HUES64 (cell line): ENCODE data around the gene ANK3.

Experiments used
- H3K27ac ChIP-seq: 2 replicates; pipeline ENCODE4 v1.7.0; 2013; ENCODE audit warnings: low read depth, low read length, inconsistent platforms
- H3K27me3 ChIP-seq: 2 replicates; pipeline ENCODE4 v1.6.1; 2013; ENCODE audit warnings: mild to moderate bottlenecking, low read length; ENCODE audit not compliant: insufficient read depth
- H3K36me3 ChIP-seq: 2 replicates; pipeline ENCODE4 v1.6.1; 2013; ENCODE audit warnings: mild to moderate bottlenecking, low read length; ENCODE audit not compliant: insufficient read depth
- H3K4me1 ChIP-seq: 2 replicates; pipeline ENCODE4 v1.6.1; 2013; ENCODE audit warnings: mild to moderate bottlenecking, low read length, moderate library complexity; ENCODE audit not compliant: insufficient read depth
- H3K4me3 ChIP-seq: 2 replicates; pipeline ENCODE4 v1.5.1; 2013; ENCODE audit warnings: mild to moderate bottlenecking, low read length, moderate library complexity
- H3K9ac ChIP-seq: 2 replicates; pipeline ENCODE4 v1.6.1; 2013; ENCODE audit warnings: mild to moderate bottlenecking, low read depth, low read length
- H3K9me3 ChIP-seq: 2 replicates; pipeline ENCODE4 v1.6.1; 2013; ENCODE audit warnings: low read depth, low read length; ENCODE audit not compliant: insufficient read depth
- WGBS: fragments of 150-250, 120-280 bp; methylation state at CpG from one replicate; pipeline ENCODE4 v1.1.7; 2013; ENCODE audit warnings: missing lambda C conversion rate; 5-methylcytosine and 5-hydroxymethylcytosine counted together

ANK3 gene

DNA sequence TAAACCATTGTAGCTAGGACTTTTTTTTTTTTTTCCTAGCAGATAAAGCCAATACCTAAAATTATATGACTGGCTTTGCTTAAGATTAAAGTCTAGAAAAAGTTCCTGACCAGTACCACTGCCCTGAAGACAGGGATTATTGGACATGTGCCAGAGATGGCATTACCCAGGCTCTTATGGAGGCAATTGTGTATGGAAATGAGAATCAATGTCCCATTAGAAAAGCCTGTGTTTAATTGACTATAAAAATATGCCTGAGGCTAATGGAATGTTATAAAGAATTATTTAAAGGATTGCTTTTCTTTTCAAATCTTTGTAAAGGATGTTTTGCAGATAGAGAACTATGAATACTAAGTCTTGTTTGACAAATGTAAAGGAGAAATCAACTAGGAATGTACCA, 196.7 kb downstream of the ANK3 start:
- no peak overlapping the region for H3K27ac ChIP-seq
- no peaks in the 10 kb centered on the region; the same call in 1 of the 2 replicates for H3K36me3 ChIP-seq
- peaks cover 2% of the 10 kb centered on the region; the same call in 1 of the 2 replicates for H3K9me3 ChIP-seq
- H3K4me3 ChIP-seq = no peak overlapping the region
- no peaks in the 10 kb centered on the region for H3K4me1 ChIP-seq
- H3K27me3 ChIP-seq = no peaks in the 10 kb centered on the region
- no peak overlapping the region for H3K9ac ChIP-seq

- WGBS = 75% methylated on average over 1 of the region's 1 CpG
- Histone ChIP-seq H3K36me3 (no peaks in the 10 kb centered on the region), H3K9ac (no peak overlapping the region), H3K27me3 (no peaks in the 10 kb centered on the region), H3K4me3 (no peak overlapping the region), H3K27ac (no peak overlapping the region), H3K4me1 (0 out of 2 replicates have a peak, but pooled peaks cover 4% of the 10 kb centered on the region), H3K9me3 (peaks cover 2% of the 10 kb centered on the region; the same call in 1 of the 2 replicates)
Measured at GRCh38 chr10:60189861-60190475, 199.7 kb downstream of the ANK3 start.

GRCh38 chr10:60188548-60188947, 201.1 kb downstream of the ANK3 start:
- no peak overlapping the region for H3K4me3 ChIP-seq
- WGBS = 89% methylated on average over 1 of the region's 1 CpG
- peaks cover 2% of the 10 kb centered on the region; the same call in 1 of the 2 replicates for H3K9me3 ChIP-seq
- H3K4me1 ChIP-seq = 0 out of 2 replicates have a peak, but pooled peaks cover 4% of the 10 kb centered on the region
- no peak overlapping the region for H3K9ac ChIP-seq
- no peak overlapping the region for H3K27ac ChIP-seq
- no peaks in the 10 kb centered on the region for H3K27me3 ChIP-seq
- H3K36me3 ChIP-seq = no peaks in the 10 kb centered on the region

GRCh38 chr10:60187691-60188090, 202.0 kb downstream of the ANK3 start:
- no CpG with 5 or more reads among the region's 1 CpG for WGBS

DNA sequence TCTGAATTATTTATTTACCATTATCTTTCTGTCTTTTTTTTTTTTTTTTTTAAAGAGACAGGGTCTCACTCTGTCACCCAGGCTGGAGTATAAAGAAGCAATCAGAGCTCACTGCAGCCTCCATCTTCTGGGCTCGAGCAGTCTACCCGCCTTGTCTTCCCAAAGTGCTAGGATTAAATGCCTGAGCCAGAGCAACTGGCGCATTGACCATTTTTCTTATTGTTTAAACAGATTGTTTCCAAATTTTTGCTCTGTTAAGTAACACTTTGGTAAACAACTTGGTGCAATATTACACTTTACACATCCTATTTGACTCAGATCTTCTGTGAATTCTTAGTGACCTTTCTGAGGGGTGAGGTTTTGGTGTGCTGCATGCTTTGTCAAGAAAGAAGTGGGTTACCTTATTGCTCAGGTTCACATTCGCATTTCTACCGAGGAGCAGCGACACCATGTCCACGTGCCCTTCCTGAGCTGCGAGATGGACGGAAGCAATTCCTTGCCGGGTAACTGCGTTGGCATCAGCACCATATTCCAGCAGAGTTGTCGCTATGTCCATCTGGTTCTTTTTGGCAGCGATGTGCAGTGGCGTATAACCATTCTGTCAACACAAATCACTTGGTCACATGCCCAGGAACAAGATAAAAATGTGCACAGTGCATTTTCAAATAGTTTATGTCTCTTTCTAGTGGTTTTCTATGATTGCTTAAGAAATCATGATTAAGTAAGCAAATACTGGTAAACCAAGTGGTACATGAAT, 203.2 kb downstream of the ANK3 start:
- Histone ChIP-seq H3K36me3 (no peaks in the 10 kb centered on the region), H3K4me3 (no peak overlapping the region), H3K27me3 (no peaks in the 10 kb centered on the region), H3K9me3 (peaks cover 2% of the 10 kb centered on the region; the same call in 1 of the 2 replicates), H3K9ac (no peak overlapping the region), H3K27ac (no peak overlapping the region), H3K4me1 (0 out of 2 replicates have a peak, but pooled peaks cover 4% of the 10 kb centered on the region)
- WGBS = 95% methylated on average over 14 of the region's 14 CpGs

More at GRCh38 chr10:60187691-60188090, 202.0 kb downstream of the ANK3 start:
- no peaks in the 10 kb centered on the region for H3K27me3 ChIP-seq
- no peak overlapping the region for H3K4me3 ChIP-seq
- 0 out of 2 replicates have a peak, but pooled peaks cover 4% of the 10 kb centered on the region for H3K4me1 ChIP-seq
- H3K27ac ChIP-seq = no peak overlapping the region
- peaks cover 2% of the 10 kb centered on the region; the same call in 1 of the 2 replicates for H3K9me3 ChIP-seq
- H3K36me3 ChIP-seq = no peaks in the 10 kb centered on the region
- no peak overlapping the region for H3K9ac ChIP-seq

- H3K4me3 ChIP-seq = no peak overlapping the region
- H3K27ac ChIP-seq = no peak overlapping the region
- no peaks in the 10 kb centered on the region for H3K36me3 ChIP-seq
- H3K9ac ChIP-seq = no peak overlapping the region
- H3K9me3 ChIP-seq = no peaks in the 10 kb centered on the region
- 0 out of 2 replicates have a peak, but pooled peaks cover 4% of the 10 kb centered on the region for H3K4me1 ChIP-seq
- WGBS = 40% methylated on average over 1 of the region's 1 CpG
- H3K27me3 ChIP-seq = no peaks in the 10 kb centered on the region
Measured at GRCh38 chr10:60185421-60185820, 204.3 kb downstream of the ANK3 start.

GRCh38 chr10:60182691-60183090, 207.0 kb downstream of the ANK3 start:
- WGBS = 96% methylated on average over 1 of the region's 1 CpG
- no peak overlapping the region for H3K4me3 ChIP-seq
- 0 out of 2 replicates have a peak, but pooled peaks cover 4% of the 10 kb centered on the region for H3K4me1 ChIP-seq
- H3K36me3 ChIP-seq = no peaks in the 10 kb centered on the region
- H3K9ac ChIP-seq = no peak overlapping the region
- H3K9me3 ChIP-seq = no peaks in the 10 kb centered on the region
- H3K27ac ChIP-seq = no peak overlapping the region
- H3K27me3 ChIP-seq = no peaks in the 10 kb centered on the region

DNA sequence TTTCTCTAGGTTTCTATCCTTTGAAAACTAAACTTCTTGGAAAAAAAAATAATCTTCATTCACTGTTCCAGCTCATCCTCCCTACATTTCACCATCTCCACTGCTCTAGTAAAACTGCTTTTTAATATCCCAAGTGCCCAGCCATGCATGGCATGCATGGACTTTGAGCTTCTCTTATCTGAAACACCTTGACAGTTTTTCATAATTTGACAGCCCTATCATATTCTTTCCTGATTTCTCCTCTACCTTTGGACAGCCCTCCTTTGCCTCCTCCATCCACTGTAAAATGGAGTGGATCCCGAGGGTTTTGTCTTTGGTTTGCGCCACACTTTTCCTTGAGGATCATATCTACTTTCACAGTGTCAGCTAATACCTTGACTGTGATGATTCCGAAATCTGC, 212.8 kb downstream of the ANK3 start:
- Histone ChIP-seq H3K27ac (no peak overlapping the region), H3K9me3 (no peaks in the 10 kb centered on the region), H3K9ac (no peak overlapping the region), H3K4me3 (no peak overlapping the region), H3K27me3 (no peaks in the 10 kb centered on the region), H3K4me1 (no peaks in the 10 kb centered on the region), H3K36me3 (no peaks in the 10 kb centered on the region)
- WGBS = 85% methylated on average over 3 of the region's 3 CpGs

DNA sequence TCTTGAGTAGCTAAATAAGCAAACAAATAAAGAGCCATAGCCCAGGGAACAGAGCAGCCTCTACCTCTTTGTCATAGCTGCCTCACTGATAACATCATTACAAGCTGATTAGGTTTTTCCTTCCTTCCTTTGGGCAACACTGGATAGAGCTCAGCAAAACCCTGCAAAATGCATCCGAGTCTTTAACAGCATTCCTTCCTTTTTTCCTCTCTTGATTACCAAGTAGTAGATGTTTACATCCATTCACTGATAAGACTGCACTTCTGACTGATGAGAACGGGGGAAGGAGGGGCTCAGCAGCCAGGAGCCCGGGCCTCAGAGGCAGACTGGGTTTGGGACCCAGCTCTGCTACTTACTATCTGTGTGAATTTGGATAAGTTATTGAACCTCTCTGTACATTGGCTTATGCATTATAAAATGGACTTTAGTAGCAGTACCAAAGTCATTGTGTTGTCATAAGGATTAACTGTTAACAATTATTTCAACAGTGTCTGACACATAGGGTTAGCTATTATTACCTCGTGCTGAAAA, 214.2 kb downstream of the ANK3 start:
- Histone ChIP-seq H3K9me3 (no peaks in the 10 kb centered on the region), H3K36me3 (no peaks in the 10 kb centered on the region), H3K4me3 (no peak overlapping the region), H3K9ac (no peak overlapping the region), H3K27me3 (no peaks in the 10 kb centered on the region), H3K27ac (no peak overlapping the region), H3K4me1 (no peaks in the 10 kb centered on the region)
- 82% methylated on average over 4 of the region's 4 CpGs for WGBS

- no peaks in the 10 kb centered on the region for H3K36me3 ChIP-seq
- no peaks in the 10 kb centered on the region for H3K4me1 ChIP-seq
- no peak overlapping the region for H3K9ac ChIP-seq
- no peak overlapping the region for H3K4me3 ChIP-seq
- H3K9me3 ChIP-seq = no peaks in the 10 kb centered on the region
- H3K27me3 ChIP-seq = no peaks in the 10 kb centered on the region
- 92% methylated on average over 9 of the region's 9 CpGs for WGBS
- H3K27ac ChIP-seq = no peak overlapping the region
Measured at GRCh38 chr10:60172363-60172990, 217.2 kb downstream of the ANK3 start.
